Neural cell (in vitro differentiated cells): ENCODE results near the gene NUBP1. TPM values are rescaled to one million over a fixed set of nuclear protein-coding genes. Genes with fewer than 3 reads are reported as not detected.

Source experiments
- H2AFZ ChIP-seq: fragments of 200-600, 300-800 bp; sonication (generic), shearing (Covaris generic); 2 replicates; pipeline ENCODE4 v1.6.0; 2014; ENCODE audit warnings: low read depth, mild to moderate bottlenecking, antibody characterized with exemption, low read length, moderate library complexity
- H3F3A ChIP-seq: fragments of 200-600 bp; shearing (Covaris generic); 2 replicates; pipeline ENCODE4 v1.6.1; 2016; ENCODE audit warnings: mild to moderate bottlenecking, moderate library complexity, mixed read lengths, antibody characterized with exemption, low read length; ENCODE audit not compliant: insufficient read depth, poor library complexity, severe bottlenecking
- H3K27ac ChIP-seq: fragments of 200-600, 300-800 bp; sonication (generic), shearing (Covaris generic); 2 replicates; pipeline ENCODE4 v1.5.1; 2014; ENCODE audit warnings: mild to moderate bottlenecking, low read length, moderate library complexity
- H3K27me3 ChIP-seq: fragments of 300-800, 200-600 bp; sonication (generic), shearing (Covaris generic); 2 replicates; pipeline ENCODE4 v1.6.0; 2014; ENCODE audit warnings: mild to moderate bottlenecking, low read depth, low read length, moderate library complexity; ENCODE audit not compliant: insufficient read depth
- H3K36me3 ChIP-seq: fragments of 300-800, 200-600 bp; sonication (generic), shearing (Covaris generic); 2 replicates; pipeline ENCODE4 v1.5.1; 2014; ENCODE audit warnings: mild to moderate bottlenecking, antibody characterized with exemption, low read length, moderate library complexity; ENCODE audit not compliant: insufficient read depth
- H3K4me2 ChIP-seq: fragments of 300-800, 200-600 bp; sonication (generic), shearing (Covaris generic); 2 replicates; pipeline ENCODE4 v1.6.0; 2014; ENCODE audit warnings: mild to moderate bottlenecking, low read length
- H3K4me3 ChIP-seq: fragments of 300-800, 200-600 bp; sonication (generic), shearing (Covaris generic); 2 replicates; pipeline ENCODE4 v1.5.1; 2014; ENCODE audit warnings: mild to moderate bottlenecking, low read length, moderate library complexity
- H3K79me2 ChIP-seq: fragments of 200-600 bp; shearing (Covaris generic); replicated peaks from 2 replicates; pipeline ENCODE4 v1.6.0; 2014; ENCODE audit warnings: mild to moderate bottlenecking, low read length, moderate library complexity; ENCODE audit not compliant: insufficient read depth
- H3K9ac ChIP-seq: fragments of 300-800, 200-600 bp; sonication (generic), shearing (Covaris generic); 2 replicates; pipeline ENCODE4 v1.6.1; 2016; ENCODE audit warnings: mild to moderate bottlenecking, low read length, mixed read lengths
- H3K9me2 ChIP-seq: fragments of 200-600 bp; shearing (Covaris generic); 2 replicates; pipeline ENCODE4 v1.6.1; 2016; ENCODE audit warnings: mild to moderate bottlenecking, low read length, mixed read lengths; ENCODE audit not compliant: insufficient read depth
- H3K9me3 ChIP-seq: fragments of 200-600, 300-800 bp; sonication (generic), shearing (Covaris generic); 2 replicates; pipeline ENCODE4 v1.6.1; 2016; ENCODE audit warnings: mild to moderate bottlenecking, mixed run types, low read length, moderate library complexity, mixed read lengths
- H4K20me1 ChIP-seq: fragments of 200-600 bp; shearing (Covaris generic); 2 replicates; pipeline ENCODE4 v1.6.1; 2016; ENCODE audit warnings: mild to moderate bottlenecking, mixed run types; ENCODE audit not compliant: insufficient read depth
- EP300 ChIP-seq: fragments of 450-650 bp; conservative IDR thresholded peaks from 2 replicates; pipeline ENCODE4 v1.6.1; 2014; ENCODE audit warnings: antibody characterized with exemption, mild to moderate bottlenecking, moderate library complexity; ENCODE audit not compliant: poor library complexity, severe bottlenecking
- EZH2 ChIP-seq: fragments of 200-600, 300-800 bp; shearing (Covaris generic), sonication (generic); IDR thresholded peaks from 2 replicates; pipeline ENCODE4 v1.6.1; 2014; ENCODE audit warnings: antibody characterized with exemption, low read length, borderline replicate concordance, mild to moderate bottlenecking; ENCODE audit not compliant: insufficient read depth, poor library complexity, severe bottlenecking
- MXI1 ChIP-seq: fragments of 450-650 bp; conservative IDR thresholded peaks from 2 replicates; pipeline ENCODE4 v1.6.1; 2014; ENCODE audit warnings: antibody characterized with exemption, mild to moderate bottlenecking; ENCODE audit not compliant: poor library complexity, severe bottlenecking
- POLR2AphosphoS5 ChIP-seq: IDR thresholded peaks from 2 replicates; pipeline ENCODE4 v1.6.1; 2012
- RAD21 ChIP-seq: fragments of 450-650 bp; conservative IDR thresholded peaks from 2 replicates; pipeline ENCODE4 v1.6.1; 2014; ENCODE audit warnings: antibody characterized with exemption, mild to moderate bottlenecking, moderate library complexity
- SMC3 ChIP-seq: fragments of 450-650 bp; conservative IDR thresholded peaks from 2 replicates; pipeline ENCODE4 v1.6.1; 2014; ENCODE audit warnings: antibody characterized with exemption, mild to moderate bottlenecking, moderate library complexity; ENCODE audit not compliant: poor library complexity
- TAF1 ChIP-seq: IDR thresholded peaks from 2 replicates; pipeline ENCODE4 v1.6.1; 2012; ENCODE audit warnings: low read depth
- polyA plus RNA-seq: library from polyadenylated mRNA; depleted of rRNA; stranded (reverse); fragments of >200 nt; gene quantifications from 2 replicates; pipeline ENCODE4 v1.2.3, GENCODE V29; 2014
- TF ChIP-seq, protein P1 (sequence below): fragments of 450-650 bp; IDR thresholded peaks from 2 replicates; pipeline ENCODE4 v1.5.1; 2014; ENCODE audit warnings: antibody characterized with exemption, mild to moderate bottlenecking, moderate library complexity; ENCODE audit not compliant: poor library complexity, severe bottlenecking
- TF ChIP-seq, protein P2 (sequence below): IDR thresholded peaks from 2 replicates; pipeline ENCODE4 v1.6.1; 2012; ENCODE audit warnings: borderline replicate concordance

Gene NUBP1
- polyA plus RNA-seq, 1 donor from 2014 or later: 19.7 TPM

DNA sequence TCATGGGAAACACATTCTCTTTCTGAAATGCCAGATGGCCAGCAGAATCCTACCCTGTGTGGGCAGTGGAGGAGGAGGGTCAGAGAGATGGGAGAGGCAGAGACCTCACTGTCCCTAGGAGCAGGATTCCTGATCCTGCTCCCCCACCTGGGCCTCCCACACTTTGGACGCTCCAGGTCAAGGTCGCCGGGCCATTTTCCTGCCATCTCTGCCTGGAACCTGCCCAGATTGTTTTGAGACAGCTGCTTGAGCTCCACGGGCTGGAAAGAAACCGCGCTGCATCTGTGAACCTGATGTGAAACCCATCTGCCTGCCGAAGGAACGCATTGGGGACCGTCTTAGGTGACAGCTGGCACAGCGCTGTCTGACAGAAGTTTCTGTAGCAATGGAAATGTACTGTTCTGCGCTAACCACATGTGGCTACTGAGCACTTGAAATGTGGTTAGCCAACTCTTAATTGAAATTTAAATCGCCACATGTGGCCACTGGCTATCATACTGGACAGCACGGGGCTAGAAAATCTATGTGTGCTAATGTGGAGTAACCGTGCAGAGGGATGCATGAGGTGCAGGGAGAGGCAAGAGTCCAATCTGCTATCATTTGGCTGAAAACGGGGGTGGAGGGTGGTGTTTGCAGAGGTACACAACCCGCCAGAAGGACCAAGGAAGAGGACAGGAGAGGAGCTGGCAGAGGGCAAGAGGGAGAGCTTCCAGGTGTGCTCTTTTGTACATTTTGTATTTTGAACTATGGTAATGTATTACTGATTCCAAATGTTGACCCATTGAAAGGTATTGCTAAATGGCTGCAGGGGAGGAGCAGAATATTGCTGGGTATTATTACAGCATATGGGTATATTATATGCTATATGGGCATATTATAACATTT lies 15.4 kb upstream of the NUBP1 start:
- H3K4me2 ChIP-seq: no peak overlapping the region
- no peaks in the 10 kb centered on the region for H3K79me2 ChIP-seq
- no peak overlapping the region for H3K9ac ChIP-seq
- H3F3A ChIP-seq: no peaks in the 10 kb centered on the region
- H3K9me2 ChIP-seq: no peaks in the 10 kb centered on the region
- no peaks in the 10 kb centered on the region for H3K27me3 ChIP-seq
- TF ChIP-seq EZH2: no peak
- TF ChIP-seq POLR2AphosphoS5: no peak
- TF ChIP-seq, protein P1, sequence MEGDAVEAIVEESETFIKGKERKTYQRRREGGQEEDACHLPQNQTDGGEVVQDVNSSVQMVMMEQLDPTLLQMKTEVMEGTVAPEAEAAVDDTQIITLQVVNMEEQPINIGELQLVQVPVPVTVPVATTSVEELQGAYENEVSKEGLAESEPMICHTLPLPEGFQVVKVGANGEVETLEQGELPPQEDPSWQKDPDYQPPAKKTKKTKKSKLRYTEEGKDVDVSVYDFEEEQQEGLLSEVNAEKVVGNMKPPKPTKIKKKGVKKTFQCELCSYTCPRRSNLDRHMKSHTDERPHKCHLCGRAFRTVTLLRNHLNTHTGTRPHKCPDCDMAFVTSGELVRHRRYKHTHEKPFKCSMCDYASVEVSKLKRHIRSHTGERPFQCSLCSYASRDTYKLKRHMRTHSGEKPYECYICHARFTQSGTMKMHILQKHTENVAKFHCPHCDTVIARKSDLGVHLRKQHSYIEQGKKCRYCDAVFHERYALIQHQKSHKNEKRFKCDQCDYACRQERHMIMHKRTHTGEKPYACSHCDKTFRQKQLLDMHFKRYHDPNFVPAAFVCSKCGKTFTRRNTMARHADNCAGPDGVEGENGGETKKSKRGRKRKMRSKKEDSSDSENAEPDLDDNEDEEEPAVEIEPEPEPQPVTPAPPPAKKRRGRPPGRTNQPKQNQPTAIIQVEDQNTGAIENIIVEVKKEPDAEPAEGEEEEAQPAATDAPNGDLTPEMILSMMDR: no peak
- no peak for TF ChIP-seq RAD21
- TF ChIP-seq SMC3: no peak
- no peak for TF ChIP-seq TAF1
- TF ChIP-seq, protein P2, sequence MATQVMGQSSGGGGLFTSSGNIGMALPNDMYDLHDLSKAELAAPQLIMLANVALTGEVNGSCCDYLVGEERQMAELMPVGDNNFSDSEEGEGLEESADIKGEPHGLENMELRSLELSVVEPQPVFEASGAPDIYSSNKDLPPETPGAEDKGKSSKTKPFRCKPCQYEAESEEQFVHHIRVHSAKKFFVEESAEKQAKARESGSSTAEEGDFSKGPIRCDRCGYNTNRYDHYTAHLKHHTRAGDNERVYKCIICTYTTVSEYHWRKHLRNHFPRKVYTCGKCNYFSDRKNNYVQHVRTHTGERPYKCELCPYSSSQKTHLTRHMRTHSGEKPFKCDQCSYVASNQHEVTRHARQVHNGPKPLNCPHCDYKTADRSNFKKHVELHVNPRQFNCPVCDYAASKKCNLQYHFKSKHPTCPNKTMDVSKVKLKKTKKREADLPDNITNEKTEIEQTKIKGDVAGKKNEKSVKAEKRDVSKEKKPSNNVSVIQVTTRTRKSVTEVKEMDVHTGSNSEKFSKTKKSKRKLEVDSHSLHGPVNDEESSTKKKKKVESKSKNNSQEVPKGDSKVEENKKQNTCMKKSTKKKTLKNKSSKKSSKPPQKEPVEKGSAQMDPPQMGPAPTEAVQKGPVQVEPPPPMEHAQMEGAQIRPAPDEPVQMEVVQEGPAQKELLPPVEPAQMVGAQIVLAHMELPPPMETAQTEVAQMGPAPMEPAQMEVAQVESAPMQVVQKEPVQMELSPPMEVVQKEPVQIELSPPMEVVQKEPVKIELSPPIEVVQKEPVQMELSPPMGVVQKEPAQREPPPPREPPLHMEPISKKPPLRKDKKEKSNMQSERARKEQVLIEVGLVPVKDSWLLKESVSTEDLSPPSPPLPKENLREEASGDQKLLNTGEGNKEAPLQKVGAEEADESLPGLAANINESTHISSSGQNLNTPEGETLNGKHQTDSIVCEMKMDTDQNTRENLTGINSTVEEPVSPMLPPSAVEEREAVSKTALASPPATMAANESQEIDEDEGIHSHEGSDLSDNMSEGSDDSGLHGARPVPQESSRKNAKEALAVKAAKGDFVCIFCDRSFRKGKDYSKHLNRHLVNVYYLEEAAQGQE: no peak
- TF ChIP-seq EP300: no peak
- TF ChIP-seq MXI1: no peak
- H3K27ac ChIP-seq: no peak overlapping the region
- H3K4me3 ChIP-seq: no peak overlapping the region
- no peaks in the 10 kb centered on the region for H3K9me3 ChIP-seq
- H2AFZ ChIP-seq: no peak overlapping the region
- H4K20me1 ChIP-seq: no peaks in the 10 kb centered on the region
- no peaks in the 10 kb centered on the region for H3K36me3 ChIP-seq

DNA sequence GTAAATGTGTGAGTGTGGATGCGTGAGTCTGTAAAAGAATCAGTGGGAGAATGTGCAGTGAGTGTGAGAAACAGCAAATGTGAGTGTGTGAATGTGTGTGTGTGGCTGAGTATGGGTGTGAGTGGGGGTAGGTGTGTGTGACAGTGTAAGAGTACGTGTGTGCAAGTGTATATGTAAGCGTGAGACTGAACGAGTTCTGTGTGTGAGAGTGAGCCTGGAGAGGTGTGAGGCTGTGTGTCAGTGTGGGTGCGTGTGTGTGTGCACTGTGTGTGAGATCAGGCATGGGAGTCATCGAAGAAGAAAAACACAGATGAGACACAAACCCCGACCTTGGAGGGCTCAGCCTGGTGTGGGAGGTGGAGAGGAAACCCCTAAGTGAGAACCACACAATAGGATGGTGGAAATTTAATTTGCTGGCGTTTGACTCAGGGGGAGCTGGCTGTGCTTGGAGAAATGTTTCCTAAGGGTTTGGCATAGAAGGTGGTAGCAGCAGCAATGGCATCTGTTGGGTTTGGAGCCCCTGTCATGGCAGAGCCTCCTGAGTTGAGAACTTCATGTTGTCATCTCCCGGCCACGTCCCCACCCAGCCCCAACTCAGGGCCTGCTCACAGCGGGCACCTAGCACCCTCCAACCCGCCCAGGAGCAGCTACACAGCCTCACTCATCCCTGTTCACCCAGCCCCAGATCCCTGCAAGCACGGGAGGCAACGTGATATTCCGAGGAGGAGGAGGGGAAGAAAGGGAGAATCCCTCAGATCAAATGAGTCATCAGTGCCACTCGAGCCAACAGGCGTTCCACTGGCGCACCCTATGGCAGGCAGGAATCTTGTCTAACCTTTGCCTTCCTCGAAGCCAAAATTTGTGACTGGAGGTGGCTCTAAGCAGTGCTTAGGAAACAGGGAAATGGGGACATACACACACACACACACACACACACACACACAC lies 14.3 kb upstream of the NUBP1 start:
- Histone ChIP-seq H3K27ac (no peak overlapping the region), H2AFZ (no peak overlapping the region), H3K9ac (no peak overlapping the region), H3K27me3 (no peaks in the 10 kb centered on the region), H3K79me2 (no peaks in the 10 kb centered on the region), H3K9me2 (no peaks in the 10 kb centered on the region), H3K4me3 (no peak overlapping the region), H3K4me2 (no peak overlapping the region), H3K36me3 (no peaks in the 10 kb centered on the region), H3F3A (no peaks in the 10 kb centered on the region), H4K20me1 (no peaks in the 10 kb centered on the region), H3K9me3 (no peaks in the 10 kb centered on the region)
- TF ChIP-seq SMC3: no peak
- TF ChIP-seq POLR2AphosphoS5: no peak
- TF ChIP-seq RAD21: no peak
- no peak for TF ChIP-seq EZH2
- no peak for TF ChIP-seq TAF1
- no peak for TF ChIP-seq EP300
- TF ChIP-seq, protein P2: no peak
- TF ChIP-seq, protein P1: no peak
- TF ChIP-seq MXI1: no peak
